Spleen (tissue), 11 donors: ENCODE data around the gene EVI5. TPM values are rescaled to one million over a fixed set of nuclear protein-coding genes. Genes with fewer than 3 reads are reported as not detected.

Experiments used
- DNase-seq: peaks from one replicate; pipeline ENCODE4 v3.0.0-alpha.2; 2020
- H3K27ac ChIP-seq, 8 donors: fragments of 200-600 bp; sonication (generic) in 7 of 8; 1 replicate in 4 of 8; 2 replicates in 4 of 8; pipeline versions ENCODE4 v1.5.0 to v1.8.0; 2016 to 2021; ENCODE audit warnings: inconsistent platforms in 4 of 8, mild to moderate bottlenecking in 4 of 8, moderate library complexity in 1 of 8
- H3K27me3 ChIP-seq, 7 donors: fragments of 200-600 bp; sonication (generic) in 6 of 7; replicated peaks in 1 of 7; 1 replicate in 4 of 7; 2 replicates in 3 of 7; pipeline versions ENCODE4 v1.5.0 to v1.8.0; 2016 to 2021; ENCODE audit warnings: inconsistent platforms in 3 of 7, mild to moderate bottlenecking in 1 of 7
- H3K36me3 ChIP-seq, 6 donors: fragments of 200-600 bp; sonication (generic) in 5 of 6; 1 replicate in 4 of 6; 2 replicates in 2 of 6; pipeline versions ENCODE4 v1.5.0 to v1.8.0; 2016 to 2021; ENCODE audit warnings: inconsistent platforms in 2 of 6
- H3K4me1 ChIP-seq, 6 donors: fragments of 200-600 bp; sonication (generic) in 5 of 6; 1 replicate in 3 of 6; 2 replicates in 3 of 6; pipeline versions ENCODE4 v1.5.0 to v1.8.0; 2016 to 2021; ENCODE audit warnings: inconsistent platforms in 3 of 6
- H3K4me3 ChIP-seq, 8 donors: fragments of 200-600 bp; sonication (generic) in 7 of 8; 1 replicate in 4 of 8; 2 replicates in 4 of 8; pipeline versions ENCODE4 v1.5.0 to v1.8.0; 2016 to 2021; ENCODE audit warnings: inconsistent platforms in 4 of 8, mild to moderate bottlenecking in 4 of 8, moderate library complexity in 2 of 8
- H3K9me3 ChIP-seq, 8 donors: fragments of 200-600 bp; sonication (generic) in 7 of 8; 1 replicate in 4 of 8; 2 replicates in 4 of 8; pipeline versions ENCODE4 v1.5.0 to v1.8.0; 2016 to 2021; ENCODE audit warnings: inconsistent platforms in 4 of 8
- POLR2A ChIP-seq, 3 donors: fragments of 450-650 bp; IDR thresholded peaks; one replicate each; pipeline ENCODE4 v1.5.1; 2017; ENCODE audit warnings: antibody characterized with exemption in 3 of 3, mild to moderate bottlenecking in 1 of 3
- POLR2AphosphoS5 ChIP-seq, 3 donors: sonication (generic); formaldehyde crosslinking; IDR thresholded peaks; one replicate each; pipeline ENCODE4 v1.5.1; 2017; ENCODE audit warnings: antibody characterized with exemption in 3 of 3
- WGBS, 5 donors: extraction: QIAGEN DNeasy Blood & Tissue Kit in 3 of 5; methylation state at CpG; one replicate each; pipeline versions ENCODE4 v1.1.5 to v1.1.7; 2013 to 2018; 5-methylcytosine and 5-hydroxymethylcytosine counted together
- intact Hi-C: fragments of 100-400 bp; cut with DNase I; formaldehyde crosslinking; loops from one replicate; pipeline ENCODE4 v1.15.0; 2023; ENCODE audit warnings: low total_unique reads
- polyA plus RNA-seq, 3 donors: library from polyadenylated mRNA; stranded (reverse); fragments of 200-250 nt; gene quantifications; one replicate each; pipeline ENCODE4 v1.2.1, GENCODE V29; 2013
- total RNA-seq, 7 donors: library from RNA; depleted of rRNA in 3 of 7; stranded (reverse); fragments of >200 nt in 3 of 7; fragmentation: NEBNext Ultra II Directional in 4 of 7; extraction: Animal tissue kit (Norgen Biotek cat#: 25700) in 4 of 7; gene quantifications; one replicate each; pipeline versions ENCODE4 v1.1.0 to v1.2.1, GENCODE V29; 2016 to 2021
- TF ChIP-seq, protein P1 (sequence below), 11 experiments: fragments of 200-600 bp in 7 of 11; fragments of 450-650 bp in 4 of 11; sonication (generic) in 4 of 11; IDR thresholded peaks in 8 of 11; conservative IDR thresholded peaks in 3 of 11; 1 replicate in 7 of 11; 2 replicates in 4 of 11; pipeline versions ENCODE4 v1.4.0 to v1.8.0; 2016 to 2021; ENCODE audit warnings: antibody characterized with exemption in 11 of 11, inconsistent platforms in 4 of 11, mild to moderate bottlenecking in 1 of 11
- donor health status: healthy with polysubstance abuse.
- donor health status: DM: no; HTN: no; CAD: no; lungs with moderate emphysema.
- donor health status: DM: no; HTN: no; CAD: no.
- donor health status: Bipolar disorder and iron deficiency.
- donor health status: healthy.
- donor health status: DM: no; HTN: no; CAD: no.
- donor health status: DM: yes; HTN: yes; CAD: no.

Gene EVI5
- total and polyA plus RNA-seq, 10 donors = 1.7 to 38.3 (median 27.0) TPM

DNA sequence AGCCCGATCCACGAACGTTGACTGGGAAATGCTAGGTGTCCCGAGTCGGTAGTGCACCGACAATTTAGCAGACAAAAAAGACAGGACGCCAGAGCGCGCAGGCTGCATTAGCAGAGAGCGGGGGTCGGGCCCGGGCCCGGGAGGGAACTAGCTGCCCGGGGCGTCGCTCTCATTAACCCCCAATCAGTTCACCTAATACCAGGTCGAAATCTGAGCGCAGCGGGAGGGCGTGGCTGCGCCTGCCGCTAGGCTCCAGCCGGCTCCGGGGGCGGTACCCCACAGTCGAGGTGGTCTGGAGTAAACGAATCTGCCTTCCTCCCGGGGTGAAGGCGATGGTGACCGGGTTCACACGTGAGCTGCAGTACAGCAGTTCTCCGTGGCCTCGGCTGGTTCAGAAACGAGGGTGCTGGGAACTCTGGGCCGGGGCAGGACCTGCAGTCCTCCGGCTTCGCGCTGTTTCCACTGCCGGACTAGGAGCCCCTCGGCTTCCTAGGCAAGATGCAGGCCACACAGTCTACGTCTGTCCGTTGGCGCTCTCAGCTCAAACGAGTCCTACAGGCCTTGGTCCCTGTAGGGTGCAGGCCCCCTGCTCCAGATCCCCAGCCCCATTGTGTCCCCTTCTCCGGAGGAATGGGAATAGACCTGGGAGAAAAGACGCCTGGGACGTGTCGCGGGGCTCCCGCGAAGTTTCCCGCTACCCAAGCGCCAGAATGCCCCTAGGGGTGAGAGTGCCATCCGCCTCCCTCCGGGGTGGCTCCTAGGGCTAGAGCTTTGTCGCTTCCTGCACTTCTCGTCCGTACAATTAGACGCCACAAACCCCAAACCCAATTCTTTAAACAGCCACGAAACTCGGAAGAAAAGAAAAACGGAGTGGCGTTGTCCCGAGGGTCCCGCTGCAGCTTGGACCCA lies 300.2 kb downstream of the EVI5 start:
- TF ChIP-seq POLR2A (IDR thresholded peaks at IDR 0.05) (no peak), POLR2AphosphoS5 (IDR thresholded peaks at IDR 0.05) (peak; percentile 24 to 72 (median 53))
- TF ChIP-seq, protein P1, sequence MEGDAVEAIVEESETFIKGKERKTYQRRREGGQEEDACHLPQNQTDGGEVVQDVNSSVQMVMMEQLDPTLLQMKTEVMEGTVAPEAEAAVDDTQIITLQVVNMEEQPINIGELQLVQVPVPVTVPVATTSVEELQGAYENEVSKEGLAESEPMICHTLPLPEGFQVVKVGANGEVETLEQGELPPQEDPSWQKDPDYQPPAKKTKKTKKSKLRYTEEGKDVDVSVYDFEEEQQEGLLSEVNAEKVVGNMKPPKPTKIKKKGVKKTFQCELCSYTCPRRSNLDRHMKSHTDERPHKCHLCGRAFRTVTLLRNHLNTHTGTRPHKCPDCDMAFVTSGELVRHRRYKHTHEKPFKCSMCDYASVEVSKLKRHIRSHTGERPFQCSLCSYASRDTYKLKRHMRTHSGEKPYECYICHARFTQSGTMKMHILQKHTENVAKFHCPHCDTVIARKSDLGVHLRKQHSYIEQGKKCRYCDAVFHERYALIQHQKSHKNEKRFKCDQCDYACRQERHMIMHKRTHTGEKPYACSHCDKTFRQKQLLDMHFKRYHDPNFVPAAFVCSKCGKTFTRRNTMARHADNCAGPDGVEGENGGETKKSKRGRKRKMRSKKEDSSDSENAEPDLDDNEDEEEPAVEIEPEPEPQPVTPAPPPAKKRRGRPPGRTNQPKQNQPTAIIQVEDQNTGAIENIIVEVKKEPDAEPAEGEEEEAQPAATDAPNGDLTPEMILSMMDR (IDR thresholded peaks at IDR 0.05 in 8 of 11, conservative IDR thresholded peaks at IDR 0.05 in 3 of 11) = peak in 3 of 11 experiments; percentile 10 to 18 (median 16)
- H3K27ac ChIP-seq = peak overlapping the region; percentile 32 to 94 (median 86)
- H3K27me3 ChIP-seq = peaks cover 0 to 99% (median 65%) of the 10 kb centered on the region in 7 donors
- peaks cover 32 to 86% (median 72%) of the 10 kb centered on the region in 6 donors for H3K4me1 ChIP-seq
- H3K9me3 ChIP-seq = no peaks in the 10 kb centered on the region
- peak; percentile 90 for DNase-seq
- WGBS, 5 donors = 1 to 2% (median 1%) methylated on average over 43 to 65 of the region's 65 CpGs
- H3K36me3 ChIP-seq = peaks cover 0 to 17% (median 0%) of the 10 kb centered on the region in 6 donors
- H3K4me3 ChIP-seq = peak overlapping the region; percentile 59 to 83 (median 74)
- intact Hi-C loops = no loop called here

DNA sequence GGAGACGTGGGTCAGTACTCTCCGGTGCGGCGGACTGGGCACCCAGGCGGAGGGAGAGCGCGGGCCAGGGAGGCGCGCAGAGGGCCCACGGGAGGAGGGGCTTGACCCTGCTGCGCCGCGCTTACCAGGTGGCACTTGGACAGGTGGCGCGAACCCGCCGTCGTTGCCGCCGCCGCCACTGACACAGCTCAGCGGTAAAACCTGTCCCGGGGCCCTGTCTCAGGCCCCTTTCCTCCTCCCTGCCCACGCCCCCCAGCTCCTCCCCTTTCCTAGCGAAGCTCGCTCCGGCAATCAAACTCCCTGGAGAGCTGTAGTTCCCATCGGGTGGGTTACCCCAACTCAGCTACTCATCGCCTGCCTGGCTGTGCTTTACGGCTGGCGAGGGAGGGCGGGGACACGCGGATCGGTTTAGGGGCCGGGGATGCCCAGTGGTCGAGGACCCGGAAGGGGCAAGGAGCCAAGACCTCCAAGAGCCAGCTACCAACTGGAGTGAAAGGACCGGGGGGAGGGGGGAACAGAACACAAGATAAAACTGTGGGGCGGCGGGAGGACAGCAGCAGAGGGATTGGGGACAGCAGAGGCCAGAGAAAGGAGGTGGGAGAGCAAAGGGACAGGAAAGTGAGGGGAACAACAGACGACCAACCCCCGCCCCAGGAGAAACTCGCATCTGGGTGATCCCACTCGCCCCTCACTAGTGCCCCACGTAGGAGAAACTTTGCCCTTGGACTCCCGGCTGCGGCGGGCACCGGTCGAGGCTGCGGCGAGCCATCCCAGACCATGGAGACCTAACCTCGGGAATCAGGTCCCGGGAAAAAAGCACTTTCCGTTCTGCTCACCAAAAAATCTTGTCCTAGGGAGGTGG lies 301.1 kb downstream of the EVI5 start:
- Histone ChIP-seq H3K27ac (peak overlapping the region in 7 of 8 donors; percentile 81 to 94 (median 88)), H3K27me3 (peaks cover 0 to 93% (median 65%) of the 10 kb centered on the region in 7 donors), H3K36me3 (peaks cover 0 to 24% (median 0%) of the 10 kb centered on the region in 6 donors), H3K9me3 (no peaks in the 10 kb centered on the region), H3K4me3 (peak overlapping the region; percentile 59 to 83 (median 74)), H3K4me1 (peaks cover 32 to 95% (median 72%) of the 10 kb centered on the region in 6 donors)
- intact Hi-C loops = no loop called here
- peak; percentile 89 for DNase-seq
- TF ChIP-seq POLR2A (IDR thresholded peaks at IDR 0.05) (no peak), POLR2AphosphoS5 (IDR thresholded peaks at IDR 0.05) (peak in 2 of 3 donors; percentile 29 to 54)
- 1 to 2% (median 1%) methylated on average over 44 to 56 of the region's 56 CpGs for WGBS, 5 donors

DNA sequence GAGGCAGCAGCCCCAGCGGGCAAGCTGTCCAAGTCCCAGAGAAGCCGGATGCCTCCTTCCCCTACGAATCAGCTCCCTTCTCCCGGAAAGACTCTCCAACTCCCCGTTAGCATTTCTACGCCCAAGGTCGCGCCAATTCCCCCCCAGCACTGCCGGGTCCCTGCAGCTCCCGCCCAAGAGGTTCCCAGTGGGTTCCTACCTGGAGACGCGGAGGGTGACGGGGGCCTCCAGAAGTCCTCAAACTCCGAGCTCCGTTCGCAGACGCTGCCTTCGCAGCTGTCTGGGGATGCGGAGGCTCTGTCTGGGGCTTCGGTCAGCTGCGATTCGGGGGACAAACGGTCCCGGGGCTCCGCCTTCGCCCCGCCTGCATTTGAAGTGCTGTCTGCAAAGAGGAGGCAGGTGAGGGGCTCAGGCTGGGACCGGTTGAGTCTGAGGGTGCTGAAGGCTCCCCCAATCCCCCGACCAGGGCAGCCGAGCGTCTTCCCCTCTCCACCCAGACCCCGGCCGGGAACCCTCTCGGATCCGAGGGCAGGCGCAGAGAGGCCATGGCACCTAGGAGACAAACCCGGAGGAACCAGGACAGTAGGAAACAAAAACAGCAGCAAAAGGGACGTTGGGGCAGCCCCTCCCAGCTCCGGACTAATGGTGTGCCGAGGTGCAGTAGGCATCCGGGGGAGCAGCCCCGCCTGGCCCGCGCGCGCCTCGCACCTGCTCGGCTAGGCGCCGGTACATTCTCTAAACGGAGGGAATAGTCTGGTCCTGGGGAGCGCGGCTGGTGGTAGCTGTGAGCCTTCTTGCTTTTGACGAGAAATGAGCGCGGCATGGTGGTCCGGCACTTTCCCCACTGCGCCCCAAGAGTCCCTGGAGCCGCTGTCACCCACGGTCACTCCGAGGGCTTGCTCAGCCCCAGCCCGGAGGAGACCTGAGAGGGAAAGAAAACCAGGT lies 302.0 kb downstream of the EVI5 start:
- TF ChIP-seq POLR2A (IDR thresholded peaks at IDR 0.05) (no peak), POLR2AphosphoS5 (IDR thresholded peaks at IDR 0.05) (peak in 1 of 3 donors; percentile 32)
- TF ChIP-seq, protein P1 (IDR thresholded peaks at IDR 0.05 in 8 of 11, conservative IDR thresholded peaks at IDR 0.05 in 3 of 11) = no peak
- Histone ChIP-seq H3K9me3 (no peaks in the 10 kb centered on the region), H3K27ac (peak overlapping the region in 7 of 8 donors; percentile 81 to 94 (median 88)), H3K4me1 (peaks cover 32 to 93% (median 71%) of the 10 kb centered on the region in 6 donors), H3K4me3 (peak overlapping the region; percentile 59 to 83 (median 74)), H3K36me3 (peaks cover 0 to 31% (median 0%) of the 10 kb centered on the region in 6 donors), H3K27me3 (peaks cover 0 to 85% (median 65%) of the 10 kb centered on the region in 7 donors)
- intact Hi-C loops = no loop called here
- DNase-seq = peak; percentile 86
- 1 to 2% (median 1%) methylated on average over 43 to 62 of the region's 62 CpGs for WGBS, 5 donors
